Osteocyte (in vitro differentiated cells): ENCODE results near the gene DNAJC7. TPM values are rescaled to one million over a fixed set of nuclear protein-coding genes. Genes with fewer than 3 reads are reported as not detected.

Experiments
- DNase-seq: peaks from one replicate; pipeline ENCODE4 v3.0.0; 2021; ENCODE audit warnings: mixed read lengths; ENCODE audit not compliant: unreplicated experiment; ENCODE audit errors: extremely low spot score
- H3K27ac Mint-ChIP-seq: one replicate; pipeline ENCODE4 v1.8.0; 2021; ENCODE audit warnings: mild to moderate bottlenecking, mixed read lengths; ENCODE audit not compliant: unreplicated experiment
- H3K27me3 Mint-ChIP-seq: one replicate; pipeline ENCODE4 v1.8.0; 2021; ENCODE audit warnings: mixed read lengths; ENCODE audit not compliant: unreplicated experiment
- H3K36me3 Mint-ChIP-seq: one replicate; pipeline ENCODE4 v1.8.0; 2021; ENCODE audit warnings: mixed read lengths; ENCODE audit not compliant: unreplicated experiment
- H3K4me1 Mint-ChIP-seq: one replicate; pipeline ENCODE4 v1.8.0; 2021; ENCODE audit warnings: mixed read lengths; ENCODE audit not compliant: unreplicated experiment
- H3K4me3 Mint-ChIP-seq: one replicate; pipeline ENCODE4 v1.8.0; 2021; ENCODE audit warnings: mild to moderate bottlenecking, moderate library complexity, mixed read lengths; ENCODE audit not compliant: unreplicated experiment
- H3K9me3 Mint-ChIP-seq: one replicate; pipeline ENCODE4 v1.8.0; 2021; ENCODE audit warnings: mixed read lengths; ENCODE audit not compliant: unreplicated experiment
- CTCF ChIP-seq: fragments of 200-600 bp; sonication (generic); IDR thresholded peaks from 2 replicates; pipeline ENCODE4 v1.5.0; 2021; ENCODE audit warnings: antibody characterized with exemption, mild to moderate bottlenecking, moderate library complexity
- total RNA-seq: library from RNA; stranded (reverse); gene quantifications from 2 replicates; pipeline ENCODE4 v1.2.1, GENCODE V29; 2021

DNAJC7 gene
- total RNA-seq, 1 donor from 2014 or later: 73.9 TPM

- no peaks in the 10 kb centered on the region for H3K9me3 Mint-ChIP-seq
- no peak overlapping the region for H3K4me3 Mint-ChIP-seq
- no peak for DNase-seq
- H3K4me1 Mint-ChIP-seq: no peaks in the 10 kb centered on the region
- H3K36me3 Mint-ChIP-seq: no peaks in the 10 kb centered on the region
- no peak for TF ChIP-seq CTCF
- no peak overlapping the region for H3K27ac Mint-ChIP-seq
- no peaks in the 10 kb centered on the region for H3K27me3 Mint-ChIP-seq
These were observed 24.4 kb upstream of the DNAJC7 start for GRCh38 chr17:42041619-42042018.

DNA sequence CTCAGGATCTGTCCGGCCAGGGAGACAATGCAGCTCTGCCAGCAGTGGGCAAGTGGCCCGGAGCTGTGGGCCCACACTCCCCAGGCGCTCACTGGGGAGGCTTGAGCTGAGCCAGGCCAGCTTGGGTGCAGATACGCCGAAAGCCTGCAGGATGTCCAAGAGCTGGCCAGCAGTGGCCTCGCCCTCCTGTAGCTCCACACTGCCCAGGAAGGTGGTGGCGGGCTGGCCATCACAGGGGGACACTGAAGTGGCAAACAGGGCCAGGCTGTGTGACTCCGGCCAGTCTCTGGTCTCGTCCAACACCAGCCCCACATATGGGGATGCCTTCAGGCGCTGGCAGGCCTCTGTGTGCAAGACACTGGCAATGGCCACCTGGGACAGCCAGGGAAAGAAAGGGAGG, 23.6 kb upstream of the DNAJC7 start:
- Mint-ChIP-seq H3K4me1 (no peaks in the 10 kb centered on the region), H3K9me3 (no peaks in the 10 kb centered on the region), H3K36me3 (no peaks in the 10 kb centered on the region), H3K27ac (no peak overlapping the region), H3K4me3 (no peak overlapping the region), H3K27me3 (no peaks in the 10 kb centered on the region)
- no peak for TF ChIP-seq CTCF
- DNase-seq: no peak

- no peak for TF ChIP-seq CTCF
- DNase-seq: no peak
- Mint-ChIP-seq H3K9me3 (no peaks in the 10 kb centered on the region), H3K27ac (no peak overlapping the region), H3K4me1 (no peaks in the 10 kb centered on the region), H3K36me3 (no peaks in the 10 kb centered on the region), H3K27me3 (no peaks in the 10 kb centered on the region), H3K4me3 (no peak overlapping the region)
These were observed 22.8 kb upstream of the DNAJC7 start for GRCh38 chr17:42039794-42040763.

- Mint-ChIP-seq H3K27me3 (peaks cover 3% of the 10 kb centered on the region), H3K27ac (no peak overlapping the region), H3K36me3 (no peaks in the 10 kb centered on the region), H3K4me3 (no peak overlapping the region), H3K9me3 (no peaks in the 10 kb centered on the region), H3K4me1 (no peaks in the 10 kb centered on the region)
- TF ChIP-seq CTCF: no peak
- no peak for DNase-seq
These were observed 21.2 kb upstream of the DNAJC7 start for GRCh38 chr17:42038221-42038973.

- H3K4me1 Mint-ChIP-seq: no peaks in the 10 kb centered on the region
- no peak overlapping the region for H3K27ac Mint-ChIP-seq
- peaks cover 6% of the 10 kb centered on the region for H3K27me3 Mint-ChIP-seq
- no peaks in the 10 kb centered on the region for H3K36me3 Mint-ChIP-seq
- no peak overlapping the region for H3K4me3 Mint-ChIP-seq
- no peak for TF ChIP-seq CTCF
- DNase-seq: no peak
- H3K9me3 Mint-ChIP-seq: no peaks in the 10 kb centered on the region
These were observed 16.8 kb upstream of the DNAJC7 start for GRCh38 chr17:42034059-42034458.
